GM12878 (cell line): Measurements from ENCODE around the gene PKN3. TPM values are rescaled to one million over a fixed set of nuclear protein-coding genes. Genes with fewer than 3 reads are reported as not detected.

Experiments used
- BCL11A ChIP-seq: IDR thresholded peaks from 2 replicates; pipeline ENCODE4 v1.6.1; 2011; ENCODE audit warnings: low read depth, low read length
- BRCA1 ChIP-seq: IDR thresholded peaks from 2 replicates; pipeline ENCODE4 v1.6.1; 2011; ENCODE audit warnings: low read depth, low read length, improper control_type of control experiment
- CBFB ChIP-seq: IDR thresholded peaks from 2 replicates; pipeline ENCODE4 v1.6.1; 2016; ENCODE audit warnings: antibody characterized with exemption, low read depth
- CEBPZ ChIP-seq: fragments of 150-350 bp; IDR thresholded peaks from 2 replicates; pipeline ENCODE4 v1.6.1; 2016; ENCODE audit warnings: low read depth, low read length
- CHD2 ChIP-seq: IDR thresholded peaks from 2 replicates; pipeline ENCODE4 v1.6.1; 2011; ENCODE audit warnings: low read depth, low read length, improper control_type of control experiment, borderline replicate concordance
- CHD4 ChIP-seq: fragments of 200-600 bp; sonication (generic); IDR thresholded peaks from 2 replicates; pipeline ENCODE4 v1.6.1; 2016; ENCODE audit warnings: mild to moderate bottlenecking
- ESRRA ChIP-seq: IDR thresholded peaks from 2 replicates; pipeline ENCODE4 v1.6.1; 2012; ENCODE audit warnings: mild to moderate bottlenecking, low read length, improper control_type of control experiment
- ETV6 ChIP-seq, 2 experiments: fragments of 450-650 bp in 1 of 2; IDR thresholded peaks in 1 of 2; conservative IDR thresholded peaks in 1 of 2; 2 replicates each; pipeline ENCODE4 v1.6.1; 2014; ENCODE audit warnings: antibody characterized with exemption in 1 of 2, borderline replicate concordance in 1 of 2, low read depth in 1 of 2, mild to moderate bottlenecking in 1 of 2, moderate library complexity in 1 of 2
- HCFC1 ChIP-seq: fragments of 150-350 bp; IDR thresholded peaks from 2 replicates; pipeline ENCODE4 v1.6.1; 2014; ENCODE audit warnings: low read length
- HDAC6 ChIP-seq: fragments of 200-600 bp; sonication (generic); IDR thresholded peaks from one replicate; pipeline ENCODE4 v1.8.0; 2017; ENCODE audit warnings: antibody characterized with exemption; ENCODE audit not compliant: unreplicated experiment
- HDGF ChIP-seq: fragments of 450-650 bp; IDR thresholded peaks from 2 replicates; pipeline ENCODE4 v1.6.1; 2016; ENCODE audit warnings: antibody characterized with exemption
- HSF1 ChIP-seq: fragments of 150-350 bp; IDR thresholded peaks from 2 replicates; pipeline ENCODE4 v1.6.1; 2014; ENCODE audit warnings: mild to moderate bottlenecking, low read depth, low read length
- MYC ChIP-seq: IDR thresholded peaks from 2 replicates; pipeline ENCODE4 v1.6.1; 2011; ENCODE audit warnings: mild to moderate bottlenecking, low read length, moderate library complexity, inconsistent platforms; ENCODE audit not compliant: insufficient read depth, insufficient replicate concordance, insufficient read length, severe bottlenecking
- NFYA ChIP-seq: IDR thresholded peaks from 2 replicates; pipeline ENCODE4 v1.6.1; 2011; ENCODE audit warnings: low read depth, mild to moderate bottlenecking, low read length, improper control_type of control experiment, borderline replicate concordance
- NR2C1 ChIP-seq: fragments of 450-650 bp; IDR thresholded peaks from 2 replicates; pipeline ENCODE4 v1.6.1; 2017; ENCODE audit warnings: antibody characterized with exemption, mild to moderate bottlenecking, moderate library complexity
- POLR2A ChIP-seq: IDR thresholded peaks from 2 replicates; pipeline ENCODE4 v1.6.1; 2011; ENCODE audit warnings: low read depth, mild to moderate bottlenecking, low read length
- SKIL ChIP-seq: fragments of 450-650 bp; IDR thresholded peaks from 2 replicates; pipeline ENCODE4 v1.6.1; 2017; ENCODE audit warnings: mild to moderate bottlenecking, low read depth, inconsistent platforms; ENCODE audit not compliant: poor library complexity, severe bottlenecking
- SMAD5 ChIP-seq: IDR thresholded peaks from 2 replicates; pipeline ENCODE4 v1.6.1; 2016; ENCODE audit warnings: antibody characterized with exemption, low read depth
- SMC3 ChIP-seq: IDR thresholded peaks from 2 replicates; pipeline ENCODE4 v1.6.1; 2011; ENCODE audit warnings: low read length, improper control_type of control experiment, borderline replicate concordance
- SREBF1 ChIP-seq: IDR thresholded peaks from 2 replicates; pipeline ENCODE4 v1.6.1; 2012; ENCODE audit warnings: mild to moderate bottlenecking, low read length
- SREBF2 ChIP-seq: IDR thresholded peaks from 2 replicates; pipeline ENCODE4 v1.6.1; 2012; ENCODE audit warnings: mild to moderate bottlenecking, low read length
- SUPT20H ChIP-seq: IDR thresholded peaks from 2 replicates; pipeline ENCODE4 v1.6.1; 2011; ENCODE audit warnings: low read depth, mild to moderate bottlenecking, low read length, moderate library complexity, borderline replicate concordance; ENCODE audit not compliant: control insufficient read depth
- YBX1 ChIP-seq: fragments of 450-650 bp; IDR thresholded peaks from 2 replicates; pipeline ENCODE4 v1.6.1; 2016; ENCODE audit warnings: antibody characterized with exemption
- ZBTB33 ChIP-seq: fragments of 450-650 bp; IDR thresholded peaks from 2 replicates; pipeline ENCODE4 v1.6.1; 2017; ENCODE audit warnings: mild to moderate bottlenecking
- ZSCAN29 ChIP-seq: fragments of 450-650 bp; IDR thresholded peaks from 2 replicates; pipeline ENCODE4 v1.6.1; 2017; ENCODE audit warnings: mild to moderate bottlenecking, moderate library complexity
- polyA plus RNA-seq, 11 experiments: library from polyadenylated mRNA; depleted of rRNA in 4 of 11; unstranded in 6 of 11; stranded (reverse) in 5 of 11; fragments of >200 nt; fragmentation: Nextera tagmentation in 4 of 11; fragmentation: Illumina TruSeq in 1 of 11; extraction: Ambion mirVana in 4 of 11; extraction: Trizol in 1 of 11; gene quantifications; 1 replicate in 1 of 11; 2 replicates in 10 of 11; pipeline versions ENCODE4 v1.2.1 to v1.2.3, GENCODE V29; 2011 to 2016; ENCODE audit warnings: inconsistent platforms in 2 of 11, missing spikeins in 2 of 11, low read depth in 1 of 11
- total RNA-seq, 4 experiments: library from RNA; depleted of rRNA in 3 of 4; stranded (reverse); fragments of >200 nt in 3 of 4; fragmentation: Illumina TruSeq in 1 of 4; extraction: Trizol in 1 of 4; gene quantifications; 2 replicates each; pipeline versions ENCODE4 v1.2.1 to v1.2.3, GENCODE V29; 2013 to 2021

The PKN3 gene
- total and polyA plus RNA-seq, 10 of the 15 experiments (the other 5 are each of a cell fraction or from before 2014, with no cell fraction given): 0.35 to 11.0 (median 3.3) TPM

GRCh38 chr9:128702445-128702948 lies at the start of gene PKN3 (continued):
- TF ChIP-seq HSF1: no peak
- TF ChIP-seq POLR2A: peak; percentile 83
- no peak for TF ChIP-seq HDGF
- peak; percentile 29; the same call in 1 of the 2 replicates for TF ChIP-seq SMC3
- TF ChIP-seq CEBPZ: no peak
- TF ChIP-seq NFYA: no peak
- no peak for TF ChIP-seq ETV6 (conservative IDR thresholded peaks at IDR 0.05 in 1 of 2, IDR thresholded peaks at IDR 0.05 in 1 of 2; ENCODE audit: borderline replicate concordance in 1 of 2, low read depth in 1 of 2)
- no peak for TF ChIP-seq BRCA1
- TF ChIP-seq SKIL: no peak
- no peak for TF ChIP-seq SUPT20H
- 0 out of 2 replicates have a peak, but pooled peaks have one; percentile 19 for TF ChIP-seq NR2C1
- no peak for TF ChIP-seq ZBTB33
- TF ChIP-seq HCFC1: no peak
- TF ChIP-seq YBX1: no peak
- TF ChIP-seq CHD2: no peak
- TF ChIP-seq SMAD5: no peak
- TF ChIP-seq CHD4: no peak
- TF ChIP-seq SREBF2: no peak
- no peak for TF ChIP-seq HDAC6
- TF ChIP-seq ZSCAN29: peak; percentile 60; the same call in 1 of the 2 replicates
- TF ChIP-seq CBFB: no peak; the same call in 1 of the 2 replicates
- TF ChIP-seq MYC: no peak
- no peak for TF ChIP-seq BCL11A
- TF ChIP-seq ESRRA: no peak
- no peak for TF ChIP-seq SREBF1
